GM21529 (cell line): ENCODE measurements around the gene F2R.
"Not testable (repeated sequence)": the region's sequence is repeated elsewhere in the genome, so short reads cannot be mapped to it uniquely, and the experiment has no call there.

Source experiments
- ATAC-seq: cut with Tn5 transposase; IDR thresholded peaks from one replicate; pipeline ENCODE4 v1.9.1; 2021; ENCODE audit not compliant: unreplicated experiment

F2R gene

GRCh38 chr5:76717222-76718083 is 1.5 kb downstream of the F2R start:
- no peak for ATAC-seq

GRCh38 chr5:76718381-76718832 is 2.5 kb downstream of the F2R start:
- no peak for ATAC-seq

DNA sequence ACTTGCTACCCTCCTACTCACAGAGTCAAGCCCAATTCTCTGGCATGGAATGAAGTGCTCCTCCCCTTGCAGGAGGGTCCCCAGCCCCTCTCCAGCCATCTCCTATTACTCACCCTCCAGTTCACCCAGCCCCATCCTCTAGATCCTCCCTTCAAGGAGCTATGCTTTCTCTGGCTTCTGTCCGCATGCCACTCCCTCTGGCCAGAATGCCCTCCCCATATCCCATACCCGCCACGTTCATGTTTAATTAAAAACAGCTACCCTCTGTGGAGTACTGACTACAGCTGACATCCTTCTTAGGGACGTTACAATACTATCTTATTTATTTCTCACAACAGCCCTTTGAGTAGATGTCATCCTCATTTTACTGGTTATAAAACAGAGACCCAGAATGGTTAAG is 3.0 kb downstream of the F2R start:
- no peak for ATAC-seq

DNA sequence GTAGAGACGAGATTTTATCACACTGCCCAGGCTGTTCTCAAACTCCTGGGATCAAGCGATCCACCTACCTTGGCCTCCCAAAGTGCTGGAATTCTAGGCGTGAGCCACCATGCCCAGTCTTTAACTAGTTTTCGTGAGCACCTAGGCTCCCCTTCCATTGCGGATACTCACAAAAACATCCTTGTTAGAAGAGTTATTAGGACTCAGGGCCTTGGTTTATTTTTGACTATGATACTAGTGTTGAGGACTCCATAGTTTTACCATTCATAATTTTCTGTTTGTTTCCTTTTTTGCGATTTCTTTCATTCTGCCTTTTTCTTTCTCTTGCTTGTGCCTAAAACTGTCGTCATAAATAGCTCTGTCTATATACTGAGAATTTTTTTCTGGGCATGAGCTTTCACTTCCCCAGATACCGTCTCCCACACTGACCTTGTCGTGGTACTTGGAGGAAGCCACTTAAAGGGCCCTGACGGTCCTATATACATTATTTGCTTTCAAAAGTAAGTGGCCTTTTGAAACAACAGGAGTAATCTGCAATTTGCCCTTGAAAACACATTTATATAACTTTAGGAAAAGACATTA is 5.2 kb downstream of the F2R start:
- ATAC-seq = peak; percentile 97

DNA sequence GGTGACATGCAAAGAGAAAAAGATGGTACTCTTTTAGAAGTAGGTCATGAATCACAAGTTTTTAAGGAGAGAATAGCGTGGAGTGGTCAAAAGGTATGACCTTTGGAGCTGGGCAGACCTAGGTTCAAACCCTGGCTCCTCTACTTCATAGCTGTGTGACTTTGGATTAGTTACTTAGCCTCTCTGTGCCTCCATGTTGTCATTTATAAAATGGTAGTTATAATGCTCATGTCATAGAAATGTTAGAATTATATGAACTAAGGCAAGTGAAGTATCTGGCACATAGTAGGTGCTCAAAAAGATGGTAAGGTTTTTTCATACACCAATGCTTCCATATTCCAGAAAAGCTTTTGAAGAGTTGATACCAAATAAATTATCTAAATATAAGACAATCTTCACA is 7.3 kb downstream of the F2R start:
- ATAC-seq = no peak

DNA sequence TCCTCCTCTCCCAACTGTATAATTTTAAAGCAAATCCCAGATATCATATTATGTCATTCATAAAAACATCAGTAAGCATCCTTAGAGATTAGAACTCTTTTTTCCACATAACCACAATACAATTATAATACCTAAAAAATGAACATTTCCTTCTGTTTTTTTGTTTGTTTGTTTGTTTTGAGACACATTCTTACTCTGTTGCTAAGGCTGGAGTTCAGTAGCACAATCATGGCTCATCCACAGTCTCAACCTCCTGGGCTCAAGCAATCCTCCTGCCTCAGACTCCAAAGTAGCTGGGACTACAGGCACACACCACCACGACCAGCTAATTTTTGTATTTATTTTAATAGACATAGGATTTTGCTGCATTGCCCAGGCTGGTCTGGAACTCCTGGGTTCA is 8.0 kb downstream of the F2R start:
- ATAC-seq = no peak

GRCh38 chr5:76724871-76725270 is 8.9 kb downstream of the F2R start:
- no peak for ATAC-seq

DNA sequence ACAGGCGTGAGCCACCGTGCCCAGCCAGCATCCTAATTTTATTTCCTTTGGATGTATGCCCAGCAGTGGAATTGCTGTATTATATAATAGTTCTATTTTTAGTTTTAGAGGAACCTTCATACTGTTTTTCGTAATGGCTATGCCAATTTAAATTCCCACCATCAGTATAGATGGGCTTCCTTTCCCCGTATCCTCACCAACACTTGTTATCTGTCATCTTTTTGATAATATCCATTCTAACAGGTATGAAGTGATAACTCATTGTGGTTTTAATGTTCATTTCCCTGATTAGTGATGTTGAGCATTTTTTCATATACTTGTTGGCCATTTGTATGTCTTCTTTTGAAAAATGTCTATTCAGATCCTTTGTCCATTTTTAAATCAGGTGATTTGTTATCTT is 13.0 kb downstream of the F2R start:
- no peak for ATAC-seq

GRCh38 chr5:76729373-76730290 is 13.7 kb downstream of the F2R start:
- no peak for ATAC-seq

DNA sequence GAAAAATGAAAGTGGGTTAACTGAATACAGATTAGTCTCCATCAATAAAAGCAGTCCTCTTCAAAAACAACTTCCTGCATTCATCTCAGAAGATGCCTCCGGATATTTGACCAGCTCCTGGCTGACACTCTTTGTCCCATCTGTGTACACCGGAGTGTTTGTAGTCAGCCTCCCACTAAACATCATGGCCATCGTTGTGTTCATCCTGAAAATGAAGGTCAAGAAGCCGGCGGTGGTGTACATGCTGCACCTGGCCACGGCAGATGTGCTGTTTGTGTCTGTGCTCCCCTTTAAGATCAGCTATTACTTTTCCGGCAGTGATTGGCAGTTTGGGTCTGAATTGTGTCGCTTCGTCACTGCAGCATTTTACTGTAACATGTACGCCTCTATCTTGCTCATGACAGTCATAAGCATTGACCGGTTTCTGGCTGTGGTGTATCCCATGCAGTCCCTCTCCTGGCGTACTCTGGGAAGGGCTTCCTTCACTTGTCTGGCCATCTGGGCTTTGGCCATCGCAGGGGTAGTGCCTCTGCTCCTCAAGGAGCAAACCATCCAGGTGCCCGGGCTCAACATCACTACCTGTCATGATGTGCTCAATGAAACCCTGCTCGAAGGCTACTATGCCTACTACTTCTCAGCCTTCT is 16.6 kb downstream of the F2R start:
- no peak for ATAC-seq

DNA sequence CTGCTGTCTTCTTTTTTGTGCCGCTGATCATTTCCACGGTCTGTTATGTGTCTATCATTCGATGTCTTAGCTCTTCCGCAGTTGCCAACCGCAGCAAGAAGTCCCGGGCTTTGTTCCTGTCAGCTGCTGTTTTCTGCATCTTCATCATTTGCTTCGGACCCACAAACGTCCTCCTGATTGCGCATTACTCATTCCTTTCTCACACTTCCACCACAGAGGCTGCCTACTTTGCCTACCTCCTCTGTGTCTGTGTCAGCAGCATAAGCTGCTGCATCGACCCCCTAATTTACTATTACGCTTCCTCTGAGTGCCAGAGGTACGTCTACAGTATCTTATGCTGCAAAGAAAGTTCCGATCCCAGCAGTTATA is 17.1 kb downstream of the F2R start:
- ATAC-seq = peak; percentile 80

DNA sequence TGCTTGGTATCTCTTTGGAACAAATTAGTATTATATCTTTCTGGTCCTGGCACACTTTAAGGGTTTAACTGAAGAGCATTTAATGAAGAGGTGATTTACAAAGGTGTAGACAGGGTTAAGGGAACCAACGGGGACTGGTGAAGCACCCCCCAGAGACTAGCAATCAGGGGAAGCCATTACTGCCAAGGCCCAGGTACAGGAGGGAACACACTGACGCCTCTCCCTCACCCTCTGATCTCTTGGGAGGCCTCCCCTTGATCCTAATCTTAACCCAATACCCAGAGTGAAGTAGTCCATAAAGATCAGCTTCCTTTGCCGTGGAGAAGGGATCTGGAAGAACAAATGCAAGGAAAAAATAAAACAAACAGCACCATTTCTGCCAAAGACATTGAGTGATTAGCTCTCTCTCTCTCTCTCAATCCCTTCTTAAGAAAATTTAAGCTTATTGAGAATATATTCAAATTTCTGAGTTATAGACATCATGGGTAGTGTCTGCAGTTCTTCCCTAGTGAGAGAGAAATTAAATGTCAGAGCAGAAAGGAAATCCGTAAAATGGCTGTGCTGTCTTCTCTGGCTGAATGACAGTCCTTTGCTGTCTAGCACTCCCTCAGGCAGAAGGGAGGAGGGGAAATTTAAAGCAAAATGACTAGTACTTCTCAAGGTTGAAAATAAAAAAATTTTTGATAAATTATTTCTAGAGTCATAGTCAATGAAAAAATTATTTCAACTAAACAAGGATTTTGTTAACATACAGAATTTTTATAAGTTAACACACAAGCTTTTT is 20.0 kb downstream of the F2R start:
- ATAC-seq = no peak

DNA sequence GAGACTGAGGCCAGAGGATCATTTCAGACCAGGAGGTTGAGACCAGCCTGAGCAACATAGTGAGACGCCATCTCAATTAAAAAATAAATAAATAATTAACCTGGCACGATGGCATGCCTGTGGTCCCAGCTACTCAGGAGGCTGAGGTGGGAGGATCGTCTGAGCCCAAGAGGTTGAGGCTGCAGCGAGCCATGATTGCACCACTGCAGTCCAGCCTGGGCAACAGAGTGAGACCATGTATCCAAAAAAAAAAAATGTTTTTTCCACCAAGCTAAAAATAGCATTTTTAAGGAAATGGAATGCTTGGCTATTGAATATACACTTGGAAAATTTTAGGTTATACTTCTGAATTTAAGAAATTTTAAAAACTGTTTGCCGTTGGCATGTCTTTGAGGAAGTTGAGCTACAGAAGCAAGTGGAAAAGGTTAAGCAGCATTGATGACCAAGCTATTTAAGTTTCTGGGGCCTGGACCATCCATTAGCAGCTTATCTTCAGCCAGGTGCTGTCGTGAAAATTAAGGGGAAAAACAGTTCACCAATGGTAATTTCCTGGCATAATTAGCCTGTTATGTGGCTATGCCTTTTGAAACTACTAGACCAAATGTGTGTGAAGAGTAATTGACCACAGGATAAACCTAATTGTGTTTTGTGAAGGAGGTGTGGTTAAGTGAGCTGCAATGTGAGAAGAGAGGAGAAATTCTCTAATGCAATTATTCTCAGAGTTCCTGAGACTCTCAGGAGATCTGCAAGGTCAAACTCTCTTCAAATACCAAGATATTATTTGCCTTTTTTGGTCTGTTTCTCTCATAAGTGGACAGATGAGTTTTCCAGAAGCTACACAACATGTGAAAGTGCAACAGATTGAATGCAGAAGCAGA is 21.0 kb downstream of the F2R start:
- no peak for ATAC-seq

DNA sequence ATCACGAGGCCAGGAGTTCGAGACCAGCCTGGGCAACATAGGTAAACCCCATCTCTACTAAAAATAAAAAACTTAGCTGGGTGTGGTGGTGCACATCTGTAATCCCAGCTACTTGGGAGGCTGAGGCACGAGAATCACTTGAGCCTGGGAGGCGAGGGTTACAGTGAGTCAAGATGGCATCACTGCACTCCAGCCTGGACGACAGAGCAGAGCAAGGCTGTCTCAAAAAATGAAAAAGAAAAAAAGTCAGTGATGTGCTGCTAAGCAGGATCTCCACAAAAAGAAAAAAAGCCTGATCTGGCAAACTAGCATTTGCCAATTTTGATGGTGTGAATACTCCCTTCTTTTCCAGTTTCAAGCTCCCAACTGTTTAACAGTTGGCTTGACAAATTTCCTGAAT is 21.9 kb downstream of the F2R start:
- no peak for ATAC-seq

GRCh38 chr5:76741506-76741905 is 25.6 kb downstream of the F2R start:
- ATAC-seq = not testable (repeated sequence)

DNA sequence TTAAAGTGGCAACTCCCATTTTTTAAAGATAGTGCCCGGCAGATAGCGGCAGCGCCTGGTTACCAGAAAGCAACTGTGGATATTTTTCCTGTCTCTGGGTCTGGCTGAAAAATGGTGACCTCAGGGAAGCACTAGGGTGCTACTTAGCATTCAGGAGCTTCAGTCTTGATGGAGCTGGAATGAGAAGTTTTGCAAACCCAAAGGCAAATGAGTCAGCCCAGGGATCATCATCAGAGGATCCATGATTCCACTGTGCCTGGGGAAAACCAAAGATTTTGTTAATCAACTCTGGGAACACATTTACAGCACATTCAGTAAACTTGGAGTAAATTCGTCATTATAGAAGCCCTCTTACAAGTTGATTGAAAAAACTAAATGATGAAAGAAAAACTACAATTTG is 26.7 kb downstream of the F2R start:
- ATAC-seq = no peak

GRCh38 chr5:76744632-76745031 is 28.7 kb downstream of the F2R start:
- no peak for ATAC-seq

DNA sequence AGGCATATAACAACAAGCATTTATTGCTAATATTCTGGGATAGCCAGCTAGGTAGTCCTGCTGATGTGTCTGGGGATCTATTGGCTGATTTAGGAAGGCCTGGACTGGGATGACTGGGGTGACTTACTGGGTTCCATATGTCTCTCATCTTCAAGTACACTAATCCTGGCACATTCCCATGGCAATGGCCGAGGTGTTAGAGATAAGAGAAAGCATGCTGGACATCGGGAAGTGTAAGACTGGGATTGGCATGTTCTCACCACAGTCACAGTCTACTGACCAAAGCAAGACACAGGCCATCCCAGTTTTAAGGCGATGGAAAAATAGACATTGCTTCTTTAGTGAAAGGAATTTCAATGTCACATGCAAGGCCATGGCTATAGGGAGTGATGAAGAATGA is 29.7 kb downstream of the F2R start:
- ATAC-seq = no peak

DNA sequence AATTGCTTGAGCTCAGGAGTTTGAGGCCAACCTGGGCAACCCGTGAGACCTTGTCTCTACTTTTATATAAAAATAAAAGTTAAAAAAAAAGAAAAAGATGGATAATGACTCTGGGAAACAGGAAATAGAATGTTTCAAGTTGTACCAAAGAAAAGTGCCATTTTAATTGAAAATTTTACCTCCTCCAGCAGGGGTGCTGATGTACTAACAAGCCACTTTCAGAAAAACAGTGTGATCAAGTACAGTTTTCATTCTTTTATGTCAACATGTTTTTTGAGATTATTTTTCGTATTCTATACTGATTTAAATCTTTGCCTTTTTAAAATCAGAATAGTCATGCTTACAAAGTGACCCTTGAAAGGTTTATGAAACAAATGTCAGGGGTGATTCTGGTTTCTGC is 30.8 kb downstream of the F2R start:
- ATAC-seq = no peak
